ENCODE data around the gene C5orf22. TPM values are rescaled to one million over a fixed set of nuclear protein-coding genes. Genes with fewer than 3 reads are reported as not detected.

The C5orf22 gene
- total and polyA plus RNA-seq, 4 donors: 4.6 to 10.3 (median 7.0) TPM

DNA sequence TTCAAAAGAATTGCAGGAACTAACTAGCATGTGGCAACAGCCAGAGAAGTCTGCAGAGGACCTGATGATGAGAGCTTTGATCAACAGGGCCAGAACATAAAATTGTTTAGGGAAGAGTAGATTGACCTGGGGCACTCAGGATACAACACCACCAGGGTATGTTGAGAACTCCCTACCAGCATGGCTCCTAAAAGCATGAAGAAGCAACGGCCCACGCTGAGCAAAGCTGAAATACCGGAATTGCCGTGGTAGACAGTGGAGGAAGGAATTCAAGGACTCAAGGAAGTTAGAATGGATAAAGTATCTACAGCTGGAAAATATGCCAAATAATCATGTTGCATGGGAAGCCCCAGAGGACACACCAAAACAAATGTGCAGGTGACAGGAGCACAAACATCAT, 31.8 kb upstream of the C5orf22 start:
- Histone ChIP-seq H3K27me3 (ENCODE audit: control insufficient read depth in 4 of 4, insufficient read depth in 4 of 4, low read length in 3 of 4) (no peaks in the 10 kb centered on the region), H3K9me3 (ENCODE audit: control insufficient read depth in 4 of 4, low read length in 3 of 4) (no peaks in the 10 kb centered on the region), H3K9ac (ENCODE audit: low read depth in 1 of 2, low read length in 2 of 2) (no peak overlapping the region), H3K4me3 (ENCODE audit: low read depth in 1 of 3, low read length in 3 of 3) (no peak overlapping the region), H3K36me3 (ENCODE audit: control insufficient read depth in 4 of 4, insufficient read depth in 3 of 4, low read depth in 1 of 4, low read length in 3 of 4) (peaks cover 13 to 79% (median 52%) of the 10 kb centered on the region in 4 donors), H3K27ac (ENCODE audit: low read depth in 1 of 2, low read length in 2 of 2) (no peak overlapping the region), H3K4me1 (ENCODE audit: control insufficient read depth in 4 of 4, insufficient read depth in 4 of 4, low read length in 3 of 4) (no peaks in the 10 kb centered on the region)
- TF ChIP-seq TAF1 (conservative IDR thresholded peaks at IDR 0.05) (no peak), RXRA (IDR thresholded peaks at IDR 0.05) (no peak), MAX (IDR thresholded peaks at IDR 0.05) (no peak), YY1 (IDR thresholded peaks at IDR 0.05) (no peak), HNF4G (IDR thresholded peaks at IDR 0.05) (no peak), SP1 (IDR thresholded peaks at IDR 0.05) (no peak), FOXA1 (IDR thresholded peaks at IDR 0.05) (no peak), ATF3 (IDR thresholded peaks at IDR 0.05) (no peak), NR2F2 (IDR thresholded peaks at IDR 0.05) (no peak), FOXA2 (IDR thresholded peaks at IDR 0.05) (no peak), CTCF (IDR thresholded peaks at IDR 0.05; ENCODE audit: low read depth, low read length, missing input control) (no peak)
- TF ChIP-seq, protein P1, sequence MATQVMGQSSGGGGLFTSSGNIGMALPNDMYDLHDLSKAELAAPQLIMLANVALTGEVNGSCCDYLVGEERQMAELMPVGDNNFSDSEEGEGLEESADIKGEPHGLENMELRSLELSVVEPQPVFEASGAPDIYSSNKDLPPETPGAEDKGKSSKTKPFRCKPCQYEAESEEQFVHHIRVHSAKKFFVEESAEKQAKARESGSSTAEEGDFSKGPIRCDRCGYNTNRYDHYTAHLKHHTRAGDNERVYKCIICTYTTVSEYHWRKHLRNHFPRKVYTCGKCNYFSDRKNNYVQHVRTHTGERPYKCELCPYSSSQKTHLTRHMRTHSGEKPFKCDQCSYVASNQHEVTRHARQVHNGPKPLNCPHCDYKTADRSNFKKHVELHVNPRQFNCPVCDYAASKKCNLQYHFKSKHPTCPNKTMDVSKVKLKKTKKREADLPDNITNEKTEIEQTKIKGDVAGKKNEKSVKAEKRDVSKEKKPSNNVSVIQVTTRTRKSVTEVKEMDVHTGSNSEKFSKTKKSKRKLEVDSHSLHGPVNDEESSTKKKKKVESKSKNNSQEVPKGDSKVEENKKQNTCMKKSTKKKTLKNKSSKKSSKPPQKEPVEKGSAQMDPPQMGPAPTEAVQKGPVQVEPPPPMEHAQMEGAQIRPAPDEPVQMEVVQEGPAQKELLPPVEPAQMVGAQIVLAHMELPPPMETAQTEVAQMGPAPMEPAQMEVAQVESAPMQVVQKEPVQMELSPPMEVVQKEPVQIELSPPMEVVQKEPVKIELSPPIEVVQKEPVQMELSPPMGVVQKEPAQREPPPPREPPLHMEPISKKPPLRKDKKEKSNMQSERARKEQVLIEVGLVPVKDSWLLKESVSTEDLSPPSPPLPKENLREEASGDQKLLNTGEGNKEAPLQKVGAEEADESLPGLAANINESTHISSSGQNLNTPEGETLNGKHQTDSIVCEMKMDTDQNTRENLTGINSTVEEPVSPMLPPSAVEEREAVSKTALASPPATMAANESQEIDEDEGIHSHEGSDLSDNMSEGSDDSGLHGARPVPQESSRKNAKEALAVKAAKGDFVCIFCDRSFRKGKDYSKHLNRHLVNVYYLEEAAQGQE (IDR thresholded peaks at IDR 0.05): no peak
- TF ChIP-seq, protein P2, sequence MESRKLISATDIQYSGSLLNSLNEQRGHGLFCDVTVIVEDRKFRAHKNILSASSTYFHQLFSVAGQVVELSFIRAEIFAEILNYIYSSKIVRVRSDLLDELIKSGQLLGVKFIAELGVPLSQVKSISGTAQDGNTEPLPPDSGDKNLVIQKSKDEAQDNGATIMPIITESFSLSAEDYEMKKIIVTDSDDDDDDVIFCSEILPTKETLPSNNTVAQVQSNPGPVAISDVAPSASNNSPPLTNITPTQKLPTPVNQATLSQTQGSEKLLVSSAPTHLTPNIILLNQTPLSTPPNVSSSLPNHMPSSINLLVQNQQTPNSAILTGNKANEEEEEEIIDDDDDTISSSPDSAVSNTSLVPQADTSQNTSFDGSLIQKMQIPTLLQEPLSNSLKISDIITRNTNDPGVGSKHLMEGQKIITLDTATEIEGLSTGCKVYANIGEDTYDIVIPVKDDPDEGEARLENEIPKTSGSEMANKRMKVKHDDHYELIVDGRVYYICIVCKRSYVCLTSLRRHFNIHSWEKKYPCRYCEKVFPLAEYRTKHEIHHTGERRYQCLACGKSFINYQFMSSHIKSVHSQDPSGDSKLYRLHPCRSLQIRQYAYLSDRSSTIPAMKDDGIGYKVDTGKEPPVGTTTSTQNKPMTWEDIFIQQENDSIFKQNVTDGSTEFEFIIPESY (IDR thresholded peaks at IDR 0.05): no peak
- WGBS: 89% methylated on average over 4 of the region's 4 CpGs
- no peak for DNase-seq (ENCODE audit: low spot score)

DNA sequence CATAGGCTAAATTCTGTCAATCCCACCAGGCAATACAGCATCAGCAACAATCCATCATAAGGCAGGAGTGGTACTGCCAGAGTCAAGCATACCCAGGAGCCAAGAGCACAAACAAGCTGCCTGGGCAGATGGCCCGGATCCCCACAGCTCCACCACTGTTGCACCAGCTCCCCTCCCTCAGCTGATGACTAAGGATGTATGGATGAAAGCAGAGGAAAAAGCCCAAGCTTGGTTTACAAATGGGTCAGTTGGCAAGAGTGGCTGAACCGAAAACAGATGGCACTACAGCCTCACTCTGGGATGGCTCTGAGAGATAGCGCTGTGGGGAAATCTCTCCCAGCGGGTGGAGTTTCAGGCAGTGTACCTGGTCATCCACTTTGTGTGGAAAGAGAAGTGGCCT, 29.6 kb upstream of the C5orf22 start:
- no peak overlapping the region for H3K4me3 ChIP-seq (ENCODE audit: low read depth in 1 of 3, low read length in 3 of 3)
- WGBS: 97% methylated on average over 4 of the region's 4 CpGs
- peaks cover 12 to 69% (median 44%) of the 10 kb centered on the region in 4 donors for H3K36me3 ChIP-seq (ENCODE audit: control insufficient read depth in 4 of 4, insufficient read depth in 3 of 4, low read depth in 1 of 4, low read length in 3 of 4)
- no peaks in the 10 kb centered on the region for H3K4me1 ChIP-seq (ENCODE audit: control insufficient read depth in 4 of 4, insufficient read depth in 4 of 4, low read length in 3 of 4)
- no peaks in the 10 kb centered on the region for H3K9me3 ChIP-seq (ENCODE audit: control insufficient read depth in 4 of 4, low read length in 3 of 4)
- H3K27me3 ChIP-seq (ENCODE audit: control insufficient read depth in 4 of 4, insufficient read depth in 4 of 4, low read length in 3 of 4): no peaks in the 10 kb centered on the region
- TF ChIP-seq FOXA2 (IDR thresholded peaks at IDR 0.05) (no peak), HNF4G (IDR thresholded peaks at IDR 0.05) (no peak), HNF4A (conservative IDR thresholded peaks at IDR 0.05) (no peak), YY1 (IDR thresholded peaks at IDR 0.05) (no peak), EGR1 (IDR thresholded peaks at IDR 0.05; ENCODE audit: low read depth in 2 of 2) (no peak), CTCF (IDR thresholded peaks at IDR 0.05; ENCODE audit: low read depth, low read length, missing input control) (no peak), NR2F2 (IDR thresholded peaks at IDR 0.05) (no peak)
- TF ChIP-seq, protein P2 (IDR thresholded peaks at IDR 0.05): no peak
- TF ChIP-seq, protein P1 (IDR thresholded peaks at IDR 0.05): no peak
- no peak overlapping the region for H3K27ac ChIP-seq (ENCODE audit: low read depth in 1 of 2, low read length in 2 of 2)
- no peak for DNase-seq (ENCODE audit: low spot score)
- no peak overlapping the region for H3K9ac ChIP-seq (ENCODE audit: low read depth in 1 of 2, low read length in 2 of 2)

Measured in liver (tissue), 9 donors.